ENCODE results near the gene CIAO1.

CIAO1 gene

DNA sequence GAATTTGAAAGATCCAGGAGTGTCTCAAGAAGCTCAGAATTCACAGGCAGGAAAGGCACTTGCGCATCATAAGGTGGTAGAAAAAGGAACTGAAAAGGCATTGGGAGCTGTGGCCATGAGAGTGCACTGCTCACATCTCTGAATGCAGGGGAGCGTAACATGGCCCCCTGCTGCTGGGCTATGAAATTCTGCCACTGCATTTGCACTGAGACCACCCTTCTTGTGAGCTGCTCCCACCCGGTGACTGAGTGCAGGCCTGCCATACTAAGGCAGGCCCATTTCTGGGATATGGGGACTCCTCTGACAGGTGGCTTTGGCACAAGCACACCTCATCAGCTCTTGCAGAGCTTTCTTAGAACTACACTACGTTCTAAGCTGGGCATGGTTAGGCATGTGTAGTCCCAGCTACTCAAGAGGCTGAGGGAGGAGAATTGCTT, 32.1 kb upstream of the CIAO1 start:
- TF ChIP-seq, protein P1, sequence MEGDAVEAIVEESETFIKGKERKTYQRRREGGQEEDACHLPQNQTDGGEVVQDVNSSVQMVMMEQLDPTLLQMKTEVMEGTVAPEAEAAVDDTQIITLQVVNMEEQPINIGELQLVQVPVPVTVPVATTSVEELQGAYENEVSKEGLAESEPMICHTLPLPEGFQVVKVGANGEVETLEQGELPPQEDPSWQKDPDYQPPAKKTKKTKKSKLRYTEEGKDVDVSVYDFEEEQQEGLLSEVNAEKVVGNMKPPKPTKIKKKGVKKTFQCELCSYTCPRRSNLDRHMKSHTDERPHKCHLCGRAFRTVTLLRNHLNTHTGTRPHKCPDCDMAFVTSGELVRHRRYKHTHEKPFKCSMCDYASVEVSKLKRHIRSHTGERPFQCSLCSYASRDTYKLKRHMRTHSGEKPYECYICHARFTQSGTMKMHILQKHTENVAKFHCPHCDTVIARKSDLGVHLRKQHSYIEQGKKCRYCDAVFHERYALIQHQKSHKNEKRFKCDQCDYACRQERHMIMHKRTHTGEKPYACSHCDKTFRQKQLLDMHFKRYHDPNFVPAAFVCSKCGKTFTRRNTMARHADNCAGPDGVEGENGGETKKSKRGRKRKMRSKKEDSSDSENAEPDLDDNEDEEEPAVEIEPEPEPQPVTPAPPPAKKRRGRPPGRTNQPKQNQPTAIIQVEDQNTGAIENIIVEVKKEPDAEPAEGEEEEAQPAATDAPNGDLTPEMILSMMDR (IDR thresholded peaks at IDR 0.05; ENCODE audit: low read depth, low read length), result no peak
- no peaks in the 10 kb centered on the region for H3K27me3 ChIP-seq
- DNase-seq, result no peak
- H3K36me3 ChIP-seq, result no peaks in the 10 kb centered on the region
- H3K9me3 ChIP-seq, result no peaks in the 10 kb centered on the region
- no peak overlapping the region for H3K4me3 ChIP-seq (ENCODE audit: low read depth, low read length)
- no peaks in the 10 kb centered on the region for H3K4me1 ChIP-seq

DNA sequence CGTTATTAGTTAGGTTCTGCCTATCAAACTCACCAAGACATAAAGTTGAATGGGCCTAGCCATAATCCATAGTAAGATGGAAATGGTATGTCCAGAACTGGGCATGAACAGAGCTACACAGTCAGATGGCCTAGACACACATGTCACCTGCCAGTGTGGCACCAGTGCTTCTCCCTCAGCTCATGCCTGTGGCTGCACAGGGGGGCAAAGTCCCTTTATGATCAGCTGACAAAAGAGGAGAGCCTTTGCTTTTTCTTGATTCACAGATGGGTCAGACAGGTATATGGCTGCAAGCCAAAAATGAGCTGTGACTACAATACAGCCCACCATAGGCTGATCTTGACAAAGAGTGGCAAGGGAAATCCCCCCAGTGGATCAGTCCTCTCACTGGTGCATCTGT, 29.1 kb upstream of the CIAO1 start:
- Histone ChIP-seq H3K4me3 (ENCODE audit: low read depth, low read length) (no peak overlapping the region), H3K27me3 (no peaks in the 10 kb centered on the region), H3K4me1 (no peaks in the 10 kb centered on the region), H3K9me3 (no peaks in the 10 kb centered on the region), H3K36me3 (no peaks in the 10 kb centered on the region)
- no peak for DNase-seq
- TF ChIP-seq, protein P1 (IDR thresholded peaks at IDR 0.05; ENCODE audit: low read depth, low read length), result no peak

DNA sequence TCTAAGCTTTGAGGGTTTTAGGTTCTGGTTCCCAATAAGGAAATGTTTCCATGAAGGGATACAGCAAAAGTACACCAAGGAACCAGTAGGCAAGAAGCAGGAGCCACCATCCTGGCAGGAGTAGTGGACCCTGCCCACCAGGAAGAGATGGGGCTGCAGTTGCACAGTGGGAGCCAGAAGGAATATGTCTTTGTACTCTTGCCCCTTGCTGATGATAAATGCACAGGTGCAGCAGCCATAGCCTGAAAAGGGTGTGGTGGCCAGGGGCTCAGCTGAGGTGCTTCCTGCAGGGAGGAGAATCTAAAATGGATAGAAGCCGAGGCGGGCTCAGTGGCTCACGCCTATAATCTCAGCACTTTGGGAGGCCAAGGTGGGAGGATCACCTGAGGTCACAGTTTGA, 27.8 kb upstream of the CIAO1 start:
- Histone ChIP-seq H3K36me3 (no peaks in the 10 kb centered on the region), H3K4me1 (no peaks in the 10 kb centered on the region), H3K27me3 (no peaks in the 10 kb centered on the region), H3K4me3 (ENCODE audit: low read depth, low read length) (no peak overlapping the region), H3K9me3 (no peaks in the 10 kb centered on the region)
- DNase-seq, result no peak
- TF ChIP-seq, protein P1 (IDR thresholded peaks at IDR 0.05; ENCODE audit: low read depth, low read length), result no peak

DNA sequence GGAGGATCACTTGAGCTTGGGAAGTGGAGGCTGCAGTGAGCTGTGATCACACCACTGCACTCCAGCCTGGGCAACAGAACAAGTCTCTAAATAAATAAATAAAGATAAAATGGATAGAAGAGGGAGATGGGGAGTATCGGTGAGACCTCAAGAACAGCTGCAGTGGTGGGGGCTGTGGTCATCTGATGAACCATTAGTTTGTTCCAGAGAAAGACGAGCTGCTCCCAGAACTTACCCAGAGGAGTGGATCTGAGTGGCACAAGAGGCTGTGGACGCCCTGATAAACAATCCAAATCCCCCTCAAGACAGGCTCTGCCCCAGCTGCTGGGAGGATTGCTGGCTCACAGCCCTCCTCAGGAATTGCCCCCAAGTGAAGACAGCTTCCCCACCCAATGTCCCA, 26.9 kb upstream of the CIAO1 start:
- no peaks in the 10 kb centered on the region for H3K9me3 ChIP-seq
- H3K27me3 ChIP-seq, result no peaks in the 10 kb centered on the region
- H3K4me3 ChIP-seq (ENCODE audit: low read depth, low read length), result no peak overlapping the region
- no peaks in the 10 kb centered on the region for H3K4me1 ChIP-seq
- TF ChIP-seq, protein P1 (IDR thresholded peaks at IDR 0.05; ENCODE audit: low read depth, low read length), result no peak
- no peak for DNase-seq
- H3K36me3 ChIP-seq, result no peaks in the 10 kb centered on the region

DNA sequence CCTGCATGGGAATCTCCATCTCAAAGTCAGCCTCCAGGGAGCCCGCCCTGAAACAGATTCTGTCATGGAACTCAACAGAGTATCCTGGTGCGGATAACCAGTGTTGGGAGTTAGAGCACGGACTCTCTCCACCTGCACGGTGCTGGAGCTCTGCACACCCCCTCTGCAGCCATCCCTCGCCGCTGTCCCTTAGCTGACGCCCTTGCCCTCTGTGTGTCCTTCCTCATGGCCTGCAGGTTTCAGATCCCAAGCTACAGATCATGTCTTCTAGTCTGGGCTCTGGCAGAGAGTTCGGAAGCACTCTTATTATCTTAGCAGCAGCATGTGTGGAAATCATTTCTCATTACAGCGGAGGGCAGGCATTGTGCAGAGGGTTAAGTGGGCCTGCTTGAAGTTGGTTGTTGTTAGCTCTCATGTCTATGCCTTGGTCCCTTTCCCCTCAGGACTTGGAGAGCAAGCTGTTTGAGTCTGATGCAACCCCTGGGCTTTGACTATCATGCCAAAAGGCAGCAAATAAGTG, 26.2 kb upstream of the CIAO1 start:
- TF ChIP-seq, protein P1 (IDR thresholded peaks at IDR 0.05; ENCODE audit: low read depth, low read length), result no peak
- no peak overlapping the region for H3K4me3 ChIP-seq (ENCODE audit: low read depth, low read length)
- no peak for DNase-seq

DNA sequence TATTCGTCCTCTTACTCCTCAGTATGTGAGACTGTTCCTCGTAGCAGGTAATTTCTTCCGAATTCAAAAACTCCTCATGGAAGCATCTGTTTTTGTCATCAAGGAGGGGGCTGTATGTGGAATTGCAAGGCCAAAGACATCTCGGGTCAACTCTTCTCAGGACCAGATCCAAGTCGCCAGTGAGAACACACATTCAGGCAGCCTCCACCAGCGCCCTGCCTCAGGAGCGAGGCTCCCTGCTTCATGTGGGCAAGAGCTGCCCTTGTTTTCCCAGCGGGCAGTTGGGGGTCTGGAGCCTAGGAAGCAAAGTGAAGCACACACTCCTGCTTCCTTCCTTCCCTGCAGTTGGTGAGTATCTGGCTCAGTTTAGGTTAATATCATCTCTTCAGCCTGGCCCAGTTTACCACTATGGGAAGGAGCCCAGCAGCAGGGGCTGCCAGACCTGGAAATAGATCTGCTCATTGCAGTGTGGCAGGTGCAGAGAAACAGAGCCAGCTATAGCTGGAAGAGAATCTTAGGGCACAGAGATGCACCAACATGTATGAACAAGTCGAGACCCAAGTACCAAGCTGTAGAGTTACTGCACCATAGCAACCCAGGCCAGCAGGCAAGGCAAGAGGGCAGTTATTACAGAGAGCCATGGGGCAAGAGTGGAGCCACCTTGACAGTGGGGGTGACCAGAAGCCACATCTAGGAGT, 25.5 kb upstream of the CIAO1 start:
- no peaks in the 10 kb centered on the region for H3K27me3 ChIP-seq
- TF ChIP-seq, protein P1 (IDR thresholded peaks at IDR 0.05; ENCODE audit: low read depth, low read length), result no peak
- H3K4me1 ChIP-seq, result no peaks in the 10 kb centered on the region
- DNase-seq, result no peak
- H3K36me3 ChIP-seq, result no peaks in the 10 kb centered on the region
- no peak overlapping the region for H3K4me3 ChIP-seq (ENCODE audit: low read depth, low read length)
- no peaks in the 10 kb centered on the region for H3K9me3 ChIP-seq

More for the DNA sequence above, 26.2 kb upstream of the CIAO1 start:
- no peaks in the 10 kb centered on the region for H3K27me3 ChIP-seq
- H3K9me3 ChIP-seq, result no peaks in the 10 kb centered on the region
- no peaks in the 10 kb centered on the region for H3K36me3 ChIP-seq
- H3K4me1 ChIP-seq, result no peaks in the 10 kb centered on the region

Measured in BE2C (cell line).